H1 (cell line): ENCODE results near the gene COL4A4.

ENCODE experiments used
- CBX5 ChIP-seq: fragments of 300-800, 300-1000 bp; sonication (generic); IDR thresholded peaks from 2 replicates; pipeline ENCODE4 v1.7.1; 2016; ENCODE audit warnings: antibody characterized with exemption, low read length, low read depth
- POU5F1 ChIP-seq: IDR thresholded peaks from 2 replicates; pipeline ENCODE4 v1.6.1; 2011; ENCODE audit warnings: low read depth, mild to moderate bottlenecking, low read length, moderate library complexity
- YY1 ChIP-seq: IDR thresholded peaks from 2 replicates; pipeline ENCODE4 v1.6.1; 2011; ENCODE audit warnings: low read depth, mild to moderate bottlenecking, low read length
- TF ChIP-seq, protein P1 (sequence below), 3 experiments: IDR thresholded peaks; 1 replicate in 2 of 3; 2 replicates in 1 of 3; pipeline versions ENCODE4 v1.5.1 to v1.6.1; 2011; ENCODE audit warnings: low read length in 3 of 3, mild to moderate bottlenecking in 3 of 3, inconsistent platforms in 2 of 3, low read depth in 1 of 3, moderate library complexity in 1 of 3; ENCODE audit not compliant: insufficient read depth in 1 of 3; ENCODE audit errors: control extremely low read depth in 1 of 3

GRCh38 chr2:227007940-227008339 lies 156.1 kb downstream of the COL4A4 start:
- TF ChIP-seq YY1: no peak
- no peak for TF ChIP-seq POU5F1
- TF ChIP-seq CBX5: no peak
- TF ChIP-seq, protein P1, sequence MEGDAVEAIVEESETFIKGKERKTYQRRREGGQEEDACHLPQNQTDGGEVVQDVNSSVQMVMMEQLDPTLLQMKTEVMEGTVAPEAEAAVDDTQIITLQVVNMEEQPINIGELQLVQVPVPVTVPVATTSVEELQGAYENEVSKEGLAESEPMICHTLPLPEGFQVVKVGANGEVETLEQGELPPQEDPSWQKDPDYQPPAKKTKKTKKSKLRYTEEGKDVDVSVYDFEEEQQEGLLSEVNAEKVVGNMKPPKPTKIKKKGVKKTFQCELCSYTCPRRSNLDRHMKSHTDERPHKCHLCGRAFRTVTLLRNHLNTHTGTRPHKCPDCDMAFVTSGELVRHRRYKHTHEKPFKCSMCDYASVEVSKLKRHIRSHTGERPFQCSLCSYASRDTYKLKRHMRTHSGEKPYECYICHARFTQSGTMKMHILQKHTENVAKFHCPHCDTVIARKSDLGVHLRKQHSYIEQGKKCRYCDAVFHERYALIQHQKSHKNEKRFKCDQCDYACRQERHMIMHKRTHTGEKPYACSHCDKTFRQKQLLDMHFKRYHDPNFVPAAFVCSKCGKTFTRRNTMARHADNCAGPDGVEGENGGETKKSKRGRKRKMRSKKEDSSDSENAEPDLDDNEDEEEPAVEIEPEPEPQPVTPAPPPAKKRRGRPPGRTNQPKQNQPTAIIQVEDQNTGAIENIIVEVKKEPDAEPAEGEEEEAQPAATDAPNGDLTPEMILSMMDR (IDR thresholded peaks at IDR 0.05; ENCODE audit: control extremely low read depth in 1 of 3, insufficient read depth in 1 of 3, low read depth in 1 of 3, low read length in 3 of 3): no peak
